Spleen (tissue), 7 donors: ENCODE measurements around the gene PAFAH2.

Source experiments
- POLR2A ChIP-seq, 3 donors: fragments of 450-650 bp; IDR thresholded peaks; one replicate each; pipeline ENCODE4 v1.5.1; 2017; ENCODE audit warnings: antibody characterized with exemption in 3 of 3, mild to moderate bottlenecking in 1 of 3
- POLR2AphosphoS5 ChIP-seq, 3 donors: sonication (generic); formaldehyde crosslinking; IDR thresholded peaks; one replicate each; pipeline ENCODE4 v1.5.1; 2017; ENCODE audit warnings: antibody characterized with exemption in 3 of 3
- TF ChIP-seq, protein P1 (sequence below), 11 experiments: fragments of 200-600 bp in 7 of 11; fragments of 450-650 bp in 4 of 11; sonication (generic) in 4 of 11; IDR thresholded peaks in 8 of 11; conservative IDR thresholded peaks in 3 of 11; 1 replicate in 7 of 11; 2 replicates in 4 of 11; pipeline versions ENCODE4 v1.4.0 to v1.8.0; 2016 to 2021; ENCODE audit warnings: antibody characterized with exemption in 11 of 11, inconsistent platforms in 4 of 11, mild to moderate bottlenecking in 1 of 11
- donor health status: DM: no; HTN: no; CAD: no; lungs with moderate emphysema.
- donor health status: DM: no; HTN: no; CAD: no.
- donor health status: DM: no; HTN: no; CAD: no.

DNA sequence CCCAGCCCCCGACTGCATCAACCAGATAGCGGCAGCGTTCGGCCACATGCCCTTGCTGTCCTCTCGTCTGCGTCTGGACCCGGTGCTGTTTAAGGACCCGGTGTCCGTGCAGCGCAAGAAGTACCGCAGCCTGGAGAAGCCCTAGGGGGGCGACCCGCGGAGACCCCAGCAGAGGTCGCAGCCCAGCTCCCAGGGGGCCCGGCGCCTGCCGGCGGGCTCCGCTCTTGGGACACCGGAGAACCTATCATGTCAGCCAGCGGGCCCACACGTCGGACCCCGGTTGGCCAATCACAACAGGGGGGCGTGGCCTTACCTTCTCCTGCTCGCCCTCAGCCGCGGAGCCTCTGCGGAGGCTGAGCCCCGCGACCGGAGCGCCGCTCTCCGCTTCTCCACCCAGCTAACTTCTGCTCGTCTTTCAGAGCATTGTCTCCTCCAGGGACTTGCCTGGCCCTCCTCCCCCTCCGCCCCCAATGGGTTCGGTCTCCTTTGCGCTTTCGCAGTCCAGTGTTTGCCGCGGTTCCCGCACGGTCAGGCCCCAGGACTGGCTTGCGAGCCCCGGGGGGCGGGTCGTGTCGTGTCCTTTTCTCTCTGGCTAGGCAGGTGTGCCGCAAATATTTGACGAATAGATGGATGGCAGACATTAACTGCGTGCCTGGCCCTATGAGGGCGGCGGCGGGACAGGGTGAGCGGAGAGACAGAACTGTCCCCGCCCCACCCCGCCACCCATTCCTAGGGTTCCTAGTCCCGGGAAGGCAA is 37.5 kb upstream of the PAFAH2 start:
- peak; percentile 86 to 94 (median 89) for TF ChIP-seq POLR2AphosphoS5 (IDR thresholded peaks at IDR 0.05)
- TF ChIP-seq, protein P1, sequence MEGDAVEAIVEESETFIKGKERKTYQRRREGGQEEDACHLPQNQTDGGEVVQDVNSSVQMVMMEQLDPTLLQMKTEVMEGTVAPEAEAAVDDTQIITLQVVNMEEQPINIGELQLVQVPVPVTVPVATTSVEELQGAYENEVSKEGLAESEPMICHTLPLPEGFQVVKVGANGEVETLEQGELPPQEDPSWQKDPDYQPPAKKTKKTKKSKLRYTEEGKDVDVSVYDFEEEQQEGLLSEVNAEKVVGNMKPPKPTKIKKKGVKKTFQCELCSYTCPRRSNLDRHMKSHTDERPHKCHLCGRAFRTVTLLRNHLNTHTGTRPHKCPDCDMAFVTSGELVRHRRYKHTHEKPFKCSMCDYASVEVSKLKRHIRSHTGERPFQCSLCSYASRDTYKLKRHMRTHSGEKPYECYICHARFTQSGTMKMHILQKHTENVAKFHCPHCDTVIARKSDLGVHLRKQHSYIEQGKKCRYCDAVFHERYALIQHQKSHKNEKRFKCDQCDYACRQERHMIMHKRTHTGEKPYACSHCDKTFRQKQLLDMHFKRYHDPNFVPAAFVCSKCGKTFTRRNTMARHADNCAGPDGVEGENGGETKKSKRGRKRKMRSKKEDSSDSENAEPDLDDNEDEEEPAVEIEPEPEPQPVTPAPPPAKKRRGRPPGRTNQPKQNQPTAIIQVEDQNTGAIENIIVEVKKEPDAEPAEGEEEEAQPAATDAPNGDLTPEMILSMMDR (IDR thresholded peaks at IDR 0.05 in 8 of 11, conservative IDR thresholded peaks at IDR 0.05 in 3 of 11): no peak
- peak in 2 of 3 donors; percentile 58 to 74 for TF ChIP-seq POLR2A (IDR thresholded peaks at IDR 0.05)
